DND-41 (cell line): ENCODE results near the gene HSD17B1.

Source experiments
- EZH2 ChIP-seq: IDR thresholded peaks from 3 replicates; pipeline ENCODE4 v1.6.1; 2012; ENCODE audit warnings: borderline replicate concordance, low read depth, mild to moderate bottlenecking, moderate library complexity, low read length, inconsistent platforms; ENCODE audit not compliant: severe bottlenecking
- TF ChIP-seq, protein P1 (sequence below): IDR thresholded peaks from 2 replicates; pipeline ENCODE4 v1.5.1; 2012; ENCODE audit warnings: borderline replicate concordance, low read length, moderate library complexity, mild to moderate bottlenecking; ENCODE audit not compliant: poor library complexity, severe bottlenecking; ENCODE audit errors: extremely low read depth

DNA sequence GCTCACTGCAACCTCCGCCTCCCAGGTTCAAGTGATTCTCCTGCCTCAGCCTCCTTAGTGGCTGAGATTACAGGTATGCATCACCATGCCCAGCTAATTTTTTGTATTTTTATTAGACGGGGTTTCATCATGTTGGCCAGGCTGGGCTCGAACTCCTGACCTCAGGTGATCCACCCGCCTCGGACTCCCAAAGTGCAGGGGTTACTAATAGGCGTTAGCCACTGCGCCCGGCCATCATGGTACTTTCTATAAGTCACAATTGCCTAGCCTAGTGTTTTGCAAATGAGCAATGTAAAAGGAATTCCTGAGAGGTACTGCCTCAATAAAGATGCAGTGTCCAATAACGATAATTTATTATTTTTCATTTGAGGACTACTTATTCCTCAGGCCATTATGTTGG, 38.7 kb downstream of the HSD17B1 start:
- TF ChIP-seq, protein P1, sequence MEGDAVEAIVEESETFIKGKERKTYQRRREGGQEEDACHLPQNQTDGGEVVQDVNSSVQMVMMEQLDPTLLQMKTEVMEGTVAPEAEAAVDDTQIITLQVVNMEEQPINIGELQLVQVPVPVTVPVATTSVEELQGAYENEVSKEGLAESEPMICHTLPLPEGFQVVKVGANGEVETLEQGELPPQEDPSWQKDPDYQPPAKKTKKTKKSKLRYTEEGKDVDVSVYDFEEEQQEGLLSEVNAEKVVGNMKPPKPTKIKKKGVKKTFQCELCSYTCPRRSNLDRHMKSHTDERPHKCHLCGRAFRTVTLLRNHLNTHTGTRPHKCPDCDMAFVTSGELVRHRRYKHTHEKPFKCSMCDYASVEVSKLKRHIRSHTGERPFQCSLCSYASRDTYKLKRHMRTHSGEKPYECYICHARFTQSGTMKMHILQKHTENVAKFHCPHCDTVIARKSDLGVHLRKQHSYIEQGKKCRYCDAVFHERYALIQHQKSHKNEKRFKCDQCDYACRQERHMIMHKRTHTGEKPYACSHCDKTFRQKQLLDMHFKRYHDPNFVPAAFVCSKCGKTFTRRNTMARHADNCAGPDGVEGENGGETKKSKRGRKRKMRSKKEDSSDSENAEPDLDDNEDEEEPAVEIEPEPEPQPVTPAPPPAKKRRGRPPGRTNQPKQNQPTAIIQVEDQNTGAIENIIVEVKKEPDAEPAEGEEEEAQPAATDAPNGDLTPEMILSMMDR, result no peak
- TF ChIP-seq EZH2, result no peak
